ENCODE results near the gene VPS13C.

Gene VPS13C

GRCh38 chr15:61893146-61893545 is 167.1 kb downstream of the VPS13C start:
- no peak for TF ChIP-seq CTCF (conservative IDR thresholded peaks at IDR 0.05; ENCODE audit: low read depth)
- no peak overlapping the region for H3K27ac ChIP-seq
- no peak for DNase-seq (ENCODE audit: low spot score)
- ChIA-PET CTCF (interaction anchor here (0.6 to 0.7 kb wide), 2 partner anchors 29 to 1309 kb away, joined by 3 read pairs; no protein-coding TSS in a partner anchor), POLR2A (ENCODE audit: low non-redundant PET) (no interaction called here)

- TF ChIP-seq CTCF (conservative IDR thresholded peaks at IDR 0.05; ENCODE audit: low read depth): no peak
- ChIA-PET POLR2A (ENCODE audit: low non-redundant PET) (no interaction called here), CTCF (no interaction called here)
- no peak overlapping the region for H3K27ac ChIP-seq
- DNase-seq (ENCODE audit: low spot score): no peak
Measured at GRCh38 chr15:61892140-61892539, 168.1 kb downstream of the VPS13C start.

- POLR2A ChIA-PET (ENCODE audit: low non-redundant PET): no interaction called here
- CTCF ChIA-PET: no interaction called here
- no peak overlapping the region for H3K27ac ChIP-seq
- DNase-seq (ENCODE audit: low spot score): no peak
- TF ChIP-seq CTCF (conservative IDR thresholded peaks at IDR 0.05; ENCODE audit: low read depth): no peak
Measured at GRCh38 chr15:61890106-61890505, 170.1 kb downstream of the VPS13C start.

- peak; percentile 4 for DNase-seq (ENCODE audit: low spot score)
- CTCF ChIA-PET: no interaction called here
Measured at GRCh38 chr15:61889706-61890105, 170.5 kb downstream of the VPS13C start.

GRCh38 chr15:61888074-61888780 is 172.0 kb downstream of the VPS13C start:
- no peak overlapping the region for H3K27ac ChIP-seq
- CTCF ChIA-PET: interaction anchor here (0.7 kb wide), 1 partner anchor 452 kb away, joined by 4 read pairs; no protein-coding TSS in a partner anchor
- no peak for TF ChIP-seq CTCF (conservative IDR thresholded peaks at IDR 0.05; ENCODE audit: low read depth)
- POLR2A ChIA-PET (ENCODE audit: low non-redundant PET): no interaction called here
- DNase-seq (ENCODE audit: low spot score): no peak

More at GRCh38 chr15:61889706-61890105, 170.5 kb downstream of the VPS13C start:
- no peak for TF ChIP-seq CTCF (conservative IDR thresholded peaks at IDR 0.05; ENCODE audit: low read depth)
- POLR2A ChIA-PET (ENCODE audit: low non-redundant PET): no interaction called here
- no peak overlapping the region for H3K27ac ChIP-seq

GRCh38 chr15:61880084-61880483 is 180.2 kb downstream of the VPS13C start:
- ChIA-PET CTCF (interaction anchor here (0.6 kb wide), 1 partner anchor 1359 kb away, joined by 3 read pairs; no protein-coding TSS in a partner anchor), POLR2A (ENCODE audit: low non-redundant PET) (no interaction called here)
- DNase-seq (ENCODE audit: low spot score): no peak
- no peak overlapping the region for H3K27ac ChIP-seq
- no peak for TF ChIP-seq CTCF (conservative IDR thresholded peaks at IDR 0.05; ENCODE audit: low read depth)

Data from RWPE1 (cell line).